HuH-7.5 (cell line): ENCODE measurements around the gene MMP15.

Source experiments
- DNase-seq: peaks from one replicate; pipeline ENCODE4 v3.0.0; 2011; ENCODE audit warnings: low spot score

MMP15 gene

GRCh38 chr16:58019866-58020538, 5.6 kb upstream of the MMP15 start:
- no peak for DNase-seq

- no peak for DNase-seq
Observed at GRCh38 chr16:58020628-58021521, 4.7 kb upstream of the MMP15 start.

GRCh38 chr16:58021661-58022551, 3.6 kb upstream of the MMP15 start:
- no peak for DNase-seq

- DNase-seq: no peak
Observed at GRCh38 chr16:58022601-58023371, 2.8 kb upstream of the MMP15 start.

GRCh38 chr16:58024486-58025350, 836 bp upstream of the MMP15 start:
- DNase-seq: peak; percentile 89

- no peak for DNase-seq
Observed at GRCh38 chr16:58026139-58026704, 668 bp downstream of the MMP15 start.

- DNase-seq: no peak
Observed at GRCh38 chr16:58026705-58027160, 1.2 kb downstream of the MMP15 start.

GRCh38 chr16:58027161-58027915, 1.8 kb downstream of the MMP15 start:
- peak; percentile 78 for DNase-seq

GRCh38 chr16:58027916-58028455, 2.4 kb downstream of the MMP15 start:
- no peak for DNase-seq

GRCh38 chr16:58028541-58029070, 3.1 kb downstream of the MMP15 start:
- DNase-seq: no peak

- no peak for DNase-seq
Observed at GRCh38 chr16:58029410-58029809, 3.9 kb downstream of the MMP15 start.

GRCh38 chr16:58030136-58030840, 4.7 kb downstream of the MMP15 start:
- no peak for DNase-seq

GRCh38 chr16:58031016-58031800, 5.7 kb downstream of the MMP15 start:
- DNase-seq: no peak

- DNase-seq: peak; percentile 72
Observed at GRCh38 chr16:58032710-58033293, 7.2 kb downstream of the MMP15 start.

- DNase-seq: no peak
Observed at GRCh38 chr16:58034128-58034685, 8.7 kb downstream of the MMP15 start.

GRCh38 chr16:58034774-58035173, 9.2 kb downstream of the MMP15 start:
- DNase-seq: no peak
